ENCODE data around the gene PRDM7. TPM values are rescaled to one million over a fixed set of nuclear protein-coding genes. Genes with fewer than 3 reads are reported as not detected.

Gene PRDM7
- total and polyA plus RNA-seq, 2 of the 8 experiments (the other 6 are each of a cell fraction or from before 2014, with no cell fraction given), result 0.02 TPM; not detected in 1

GRCh38 chr16:90042946-90043514 is 34.1 kb downstream of the PRDM7 start (continued):
- TF ChIP-seq KDM1A (IDR thresholded peaks at IDR 0.05; ENCODE audit: borderline replicate concordance, low read length) (no peak), SRF (IDR thresholded peaks at IDR 0.05; ENCODE audit: low read depth, low read length) (no peak), NANOG (IDR thresholded peaks at IDR 0.05; ENCODE audit: insufficient read depth, low read depth, low read length, poor library complexity, severe bottlenecking) (no peak)

Measured in H1 (cell line).